ENCODE data around the gene ATCAY.

- TF ChIP-seq POLR2A (IDR thresholded peaks at IDR 0.05) (no peak), CTCF (IDR thresholded peaks at IDR 0.05 in 4 of 5, conservative IDR thresholded peaks at IDR 0.05 in 1 of 5) (no peak)
Measured at GRCh38 chr19:3923096-3923758, 42.7 kb downstream of the ATCAY start.

Data from gastrocnemius medialis (tissue), 4 donors.